GM19043 (cell line): ENCODE data around the gene ZSWIM5.
"Not testable (repeated sequence)": the region's sequence is repeated elsewhere in the genome, so short reads cannot be mapped to it uniquely, and the experiment has no call there.

ENCODE experiments used
- ATAC-seq: cut with Tn5 transposase; IDR thresholded peaks from one replicate; pipeline ENCODE4 v1.9.1; 2021; ENCODE audit warnings: low read depth; ENCODE audit not compliant: unreplicated experiment

Gene ZSWIM5

GRCh38 chr1:45205910-45206721 is at the start of gene ZSWIM5:
Gene ZSWIM5, minus strand, starts transcription at chr1:45206605. Its CDS starts 255 bp downstream, at chr1:45206350.
- ATAC-seq = peak; percentile 57

- no peak for ATAC-seq
Observed at GRCh38 chr1:45254490-45254889, 48.1 kb upstream of the ZSWIM5 start.

- no peak for ATAC-seq
Observed at GRCh38 chr1:45250544-45250943, 44.1 kb upstream of the ZSWIM5 start.

- not testable (repeated sequence) for ATAC-seq
Observed at GRCh38 chr1:45248004-45248403, 41.6 kb upstream of the ZSWIM5 start.

DNA sequence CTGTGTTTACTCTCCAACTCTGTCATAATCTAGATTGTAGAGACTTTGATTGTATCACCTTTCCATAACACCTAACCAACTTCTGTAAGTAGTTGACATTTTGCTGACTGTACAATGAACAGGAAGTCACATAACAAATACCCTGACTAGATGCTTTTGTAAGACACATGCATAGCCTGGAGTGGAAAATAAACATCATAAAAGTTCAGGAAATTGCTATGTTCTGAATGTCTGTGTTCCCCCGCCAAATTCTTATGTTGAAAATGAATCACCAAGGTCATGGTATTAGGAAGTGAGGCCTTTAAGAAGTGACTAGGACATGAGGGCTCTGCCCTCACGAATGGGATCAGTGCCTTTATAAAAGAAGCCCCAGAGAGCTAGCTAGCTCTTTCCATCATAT is 40.4 kb upstream of the ZSWIM5 start:
- ATAC-seq = no peak

DNA sequence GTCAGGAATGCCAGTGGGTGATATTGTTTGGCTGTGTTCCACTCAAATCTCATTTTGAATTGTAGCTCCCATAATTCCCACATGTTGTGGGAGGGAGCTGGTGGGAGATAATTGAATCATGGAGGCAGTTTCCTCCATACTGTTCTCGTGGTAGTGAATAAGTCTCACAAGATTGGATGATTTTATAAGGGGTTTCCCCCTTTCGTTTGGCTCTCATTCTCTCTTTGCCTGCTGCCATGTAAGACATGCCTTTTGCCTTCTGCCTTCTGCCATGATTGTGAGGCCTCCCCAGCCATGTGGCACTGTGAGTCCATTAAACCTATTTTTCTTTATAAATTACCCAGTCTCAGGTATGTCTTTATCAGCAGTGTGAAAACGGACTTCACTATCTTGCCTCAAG is 40.0 kb upstream of the ZSWIM5 start:
- ATAC-seq = not testable (repeated sequence)

GRCh38 chr1:45244660-45245059 is 38.3 kb upstream of the ZSWIM5 start:
- ATAC-seq = no peak

DNA sequence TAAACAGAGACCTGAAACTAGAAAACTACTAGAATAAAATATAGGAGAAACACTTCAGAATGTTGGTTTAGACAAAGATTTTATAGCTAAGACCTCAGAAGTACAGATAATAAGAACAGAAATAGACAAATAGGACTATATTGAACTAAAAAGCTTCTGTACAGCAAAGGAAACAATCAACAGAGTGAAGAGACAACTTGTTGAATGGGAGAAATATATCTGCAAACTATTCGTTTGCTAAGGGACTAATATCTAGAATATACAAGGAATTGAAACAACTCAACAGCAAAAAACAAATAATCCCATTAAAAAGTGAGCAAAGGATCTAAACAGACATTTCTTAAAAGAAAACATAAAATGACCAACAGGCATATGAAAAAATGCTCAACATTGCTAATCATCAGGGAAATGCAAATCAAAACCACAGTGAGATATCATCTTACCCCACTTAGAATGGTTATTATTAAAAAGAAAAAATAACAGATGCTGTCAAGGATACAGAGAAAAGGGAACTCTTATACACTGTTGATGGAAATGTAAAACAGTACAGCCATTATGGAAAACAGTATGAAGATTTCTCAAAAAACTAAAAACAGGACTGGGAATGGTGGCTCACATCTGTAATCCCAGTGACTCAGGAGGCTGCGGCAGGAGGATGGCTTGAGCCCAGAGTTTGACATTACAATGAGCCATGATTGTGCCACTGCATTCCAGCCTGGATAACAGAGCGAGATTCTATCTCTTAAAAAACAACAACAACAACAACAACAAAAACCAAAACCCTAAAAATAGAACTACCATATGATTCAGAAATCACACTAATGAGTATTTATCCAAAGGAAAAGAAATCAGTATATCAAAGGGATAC is 37.3 kb upstream of the ZSWIM5 start:
- ATAC-seq = no peak

DNA sequence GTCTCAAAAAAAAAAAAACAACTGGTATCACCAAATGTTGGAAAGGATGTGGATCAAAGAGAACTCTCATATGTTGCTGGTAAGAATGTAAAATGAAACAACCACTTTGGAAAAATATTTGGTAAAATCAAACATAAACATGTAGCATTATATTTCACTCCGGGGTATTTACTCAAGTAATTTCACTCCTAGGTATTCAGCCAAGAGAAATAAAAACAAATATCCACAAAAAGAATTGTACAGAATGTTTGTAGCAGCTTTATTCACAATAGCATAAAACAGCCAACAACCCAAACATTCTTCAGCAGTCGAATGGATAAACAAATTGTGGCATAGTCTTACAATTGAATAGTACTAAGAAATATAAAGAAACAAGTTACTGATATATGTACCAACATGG is 32.4 kb upstream of the ZSWIM5 start:
- no peak for ATAC-seq

GRCh38 chr1:45236136-45236535 is 29.7 kb upstream of the ZSWIM5 start:
- no peak for ATAC-seq

DNA sequence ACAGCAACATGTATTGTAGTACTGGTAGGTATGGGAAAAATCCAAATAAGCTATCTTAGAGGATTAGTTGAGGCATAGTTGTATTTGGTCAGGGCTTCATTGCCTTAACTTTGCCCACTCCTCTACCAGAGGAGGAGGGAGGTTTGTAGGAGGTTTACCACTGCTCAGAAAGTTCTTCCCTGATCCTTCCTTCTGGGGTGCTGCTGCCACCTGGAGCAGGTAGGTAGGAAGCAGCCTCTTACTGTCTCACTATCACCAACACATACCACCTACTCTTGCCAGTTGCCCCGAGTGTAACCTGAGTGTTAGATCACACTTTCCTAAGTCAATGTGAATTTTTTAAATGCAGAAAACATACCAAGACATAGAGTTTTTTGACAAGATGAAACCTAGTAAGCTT is 24.1 kb upstream of the ZSWIM5 start:
- no peak for ATAC-seq

DNA sequence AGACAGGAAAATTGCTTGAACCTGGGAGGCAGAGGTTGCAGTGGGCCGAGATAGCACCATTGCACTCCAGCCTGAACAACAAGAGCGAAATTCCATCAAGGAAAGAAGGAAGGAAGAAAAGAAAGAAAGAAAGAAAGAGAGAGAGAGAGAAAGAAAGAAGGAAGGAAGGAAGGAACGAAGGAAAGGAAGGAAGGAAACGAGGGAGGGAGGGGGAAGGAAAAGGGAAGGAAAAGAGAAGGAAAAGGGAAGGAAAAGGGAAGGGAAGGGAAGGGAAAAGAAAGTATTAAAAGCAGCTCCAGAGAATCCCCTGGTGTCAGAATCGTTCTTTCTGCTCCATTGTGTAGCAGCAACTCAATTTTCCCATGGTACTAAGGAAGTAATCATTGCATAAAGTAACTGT is 19.2 kb upstream of the ZSWIM5 start:
- ATAC-seq = no peak

DNA sequence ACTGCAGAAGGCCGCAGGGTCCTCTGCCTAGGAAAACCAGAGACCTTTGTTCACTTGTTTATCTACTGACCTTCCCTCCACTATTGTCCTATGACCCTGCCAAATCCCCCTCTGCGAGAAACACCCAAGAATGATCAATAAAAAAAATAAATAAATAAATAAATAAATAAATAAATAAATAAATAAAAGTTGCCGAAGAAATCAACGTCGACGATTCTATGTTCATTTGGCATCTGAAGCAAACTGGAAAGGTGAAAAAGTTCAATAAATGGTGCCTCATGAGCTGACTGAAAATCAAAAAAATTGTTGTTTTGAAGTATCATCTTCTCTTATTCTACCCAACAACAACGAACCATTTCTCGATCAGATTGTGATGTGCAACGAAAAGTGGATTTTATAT is 17.3 kb upstream of the ZSWIM5 start:
- not testable (repeated sequence) for ATAC-seq

GRCh38 chr1:45221716-45222115 is 15.3 kb upstream of the ZSWIM5 start:
- no peak for ATAC-seq

GRCh38 chr1:45216861-45217260 is 10.5 kb upstream of the ZSWIM5 start:
- ATAC-seq = no peak

GRCh38 chr1:45216200-45216541 is 9.8 kb upstream of the ZSWIM5 start:
- ATAC-seq = no peak

DNA sequence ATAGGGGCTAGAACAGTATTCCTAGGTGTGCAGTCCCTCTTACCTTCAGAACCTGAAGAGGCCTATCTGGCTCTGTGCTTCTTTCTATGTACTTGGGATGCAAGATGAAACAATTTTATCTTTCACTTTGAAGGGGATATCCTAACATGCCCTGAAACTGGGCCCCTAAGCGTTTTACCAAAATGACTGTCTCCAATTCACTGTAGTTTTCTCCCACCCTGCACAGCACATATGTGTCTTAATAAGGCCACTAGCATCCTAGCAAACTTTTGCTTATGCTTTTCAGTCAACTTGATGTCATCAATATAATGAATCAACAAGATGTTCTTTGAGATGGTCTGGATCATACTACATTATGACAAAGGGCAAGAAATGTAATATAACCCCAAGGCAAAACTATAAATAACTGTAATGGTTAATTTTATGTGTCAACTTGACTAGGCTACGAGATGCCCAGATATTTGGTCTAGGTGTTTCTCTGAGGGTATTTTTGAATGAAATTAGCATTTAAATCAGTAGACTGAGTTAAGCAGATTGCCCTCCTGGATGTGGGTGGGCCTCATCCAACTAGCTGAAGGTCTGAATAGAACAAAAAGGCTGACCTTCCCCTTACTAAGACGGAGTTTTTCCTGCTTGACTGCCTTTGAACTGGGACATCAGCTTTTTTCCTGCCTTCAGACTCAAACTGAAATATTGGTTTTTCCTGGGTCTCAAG is 9.2 kb upstream of the ZSWIM5 start:
- ATAC-seq = no peak

- ATAC-seq = no peak
Observed at GRCh38 chr1:45213892-45214291, 7.5 kb upstream of the ZSWIM5 start.

- ATAC-seq = no peak
Observed at GRCh38 chr1:45211076-45211475, 4.7 kb upstream of the ZSWIM5 start.

GRCh38 chr1:45206808-45207623 is 611 bp upstream of the ZSWIM5 start:
- no peak for ATAC-seq
